Measurements from ENCODE around the gene NPNT. TPM values are rescaled to one million over a fixed set of nuclear protein-coding genes. Genes with fewer than 3 reads are reported as not detected.

The NPNT gene
- total RNA-seq, 1 experiment from 2014 or later = 1.4 TPM

DNA sequence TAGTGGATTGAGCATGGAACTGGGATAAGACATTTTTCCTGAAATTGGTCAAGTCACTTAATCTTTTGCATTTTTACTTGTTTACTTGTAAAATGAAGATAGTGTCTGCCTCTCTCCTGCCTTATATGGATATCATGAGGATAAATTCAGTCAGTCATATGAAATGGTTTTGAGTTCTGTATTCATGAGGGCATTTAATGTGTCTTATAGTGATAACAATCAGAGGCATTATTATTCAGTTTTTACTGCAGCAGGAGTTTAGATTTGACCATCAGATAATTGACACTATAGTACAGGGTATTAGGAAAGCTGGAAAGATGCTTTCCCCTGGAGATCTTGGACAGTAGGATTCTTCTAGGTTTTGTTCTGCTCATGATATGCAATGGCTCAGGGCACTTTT lies 26.0 kb downstream of the NPNT start (continued):
- TF ChIP-seq GRHL2 (CRISPR knock-in tag; IDR thresholded peaks at IDR 0.05; ENCODE audit: insufficient replicate concordance, severe bottlenecking) = no peak

DNA sequence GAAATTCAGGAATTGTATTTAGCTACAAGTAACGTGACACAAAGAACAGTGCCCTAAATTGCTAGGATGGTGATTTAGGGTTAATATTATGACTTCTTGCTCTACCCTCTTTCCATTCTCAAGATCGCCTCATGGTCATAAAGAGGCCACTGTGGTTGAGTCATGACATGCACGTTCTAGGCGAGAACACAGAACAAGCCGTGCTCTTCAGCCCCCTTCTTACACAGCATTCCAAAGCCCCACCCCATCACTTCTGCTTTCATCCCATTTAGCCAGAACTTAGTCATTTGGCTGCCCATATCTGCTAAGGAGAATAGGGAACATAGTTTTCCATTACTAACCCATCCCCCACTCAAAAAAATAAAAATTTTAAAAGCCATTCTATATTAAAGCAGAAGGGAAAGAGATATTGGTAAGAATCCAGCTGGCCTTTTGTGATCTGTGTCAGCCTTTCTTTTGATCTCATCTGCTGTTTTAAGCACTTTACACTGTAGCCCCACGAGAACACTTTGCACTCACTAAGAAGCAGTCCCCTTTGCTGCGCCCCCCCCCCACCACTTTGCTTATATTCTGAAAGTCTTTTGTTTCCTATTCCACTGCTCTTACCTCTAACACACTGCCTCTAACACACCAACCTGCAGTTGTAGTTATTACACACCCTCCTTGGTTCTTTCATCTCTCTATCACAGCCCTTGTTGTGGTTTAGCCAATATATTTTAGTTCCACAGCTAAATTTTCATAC lies 28.4 kb downstream of the NPNT start:
- TF ChIP-seq ZNF396 (CRISPR knock-in tag; IDR thresholded peaks at IDR 0.05; ENCODE audit: borderline replicate concordance) (no peak), ZBTB21 (CRISPR knock-in tag; IDR thresholded peaks at IDR 0.05; ENCODE audit: borderline replicate concordance) (no peak)
- TF ChIP-seq, protein P1, sequence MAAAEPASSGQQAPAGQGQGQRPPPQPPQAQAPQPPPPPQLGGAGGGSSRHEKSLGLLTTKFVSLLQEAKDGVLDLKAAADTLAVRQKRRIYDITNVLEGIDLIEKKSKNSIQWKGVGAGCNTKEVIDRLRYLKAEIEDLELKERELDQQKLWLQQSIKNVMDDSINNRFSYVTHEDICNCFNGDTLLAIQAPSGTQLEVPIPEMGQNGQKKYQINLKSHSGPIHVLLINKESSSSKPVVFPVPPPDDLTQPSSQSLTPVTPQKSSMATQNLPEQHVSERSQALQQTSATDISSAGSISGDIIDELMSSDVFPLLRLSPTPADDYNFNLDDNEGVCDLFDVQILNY (CRISPR knock-in tag; IDR thresholded peaks at IDR 0.05) = no peak
- TF ChIP-seq, protein P2, sequence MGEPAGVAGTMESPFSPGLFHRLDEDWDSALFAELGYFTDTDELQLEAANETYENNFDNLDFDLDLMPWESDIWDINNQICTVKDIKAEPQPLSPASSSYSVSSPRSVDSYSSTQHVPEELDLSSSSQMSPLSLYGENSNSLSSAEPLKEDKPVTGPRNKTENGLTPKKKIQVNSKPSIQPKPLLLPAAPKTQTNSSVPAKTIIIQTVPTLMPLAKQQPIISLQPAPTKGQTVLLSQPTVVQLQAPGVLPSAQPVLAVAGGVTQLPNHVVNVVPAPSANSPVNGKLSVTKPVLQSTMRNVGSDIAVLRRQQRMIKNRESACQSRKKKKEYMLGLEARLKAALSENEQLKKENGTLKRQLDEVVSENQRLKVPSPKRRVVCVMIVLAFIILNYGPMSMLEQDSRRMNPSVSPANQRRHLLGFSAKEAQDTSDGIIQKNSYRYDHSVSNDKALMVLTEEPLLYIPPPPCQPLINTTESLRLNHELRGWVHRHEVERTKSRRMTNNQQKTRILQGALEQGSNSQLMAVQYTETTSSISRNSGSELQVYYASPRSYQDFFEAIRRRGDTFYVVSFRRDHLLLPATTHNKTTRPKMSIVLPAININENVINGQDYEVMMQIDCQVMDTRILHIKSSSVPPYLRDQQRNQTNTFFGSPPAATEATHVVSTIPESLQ (CRISPR knock-in tag; IDR thresholded peaks at IDR 0.05) = no peak
- Mint-ChIP-seq H3K27me3 (ENCODE audit: low read depth) (no peaks in the 10 kb centered on the region; the same call in 1 of the 2 replicates), H3K9me3 (no peaks in the 10 kb centered on the region), H3K4me1 (peaks cover 5% of the 10 kb centered on the region), H3K27ac (no peak overlapping the region), H3K36me3 (no peaks in the 10 kb centered on the region), H3K4me3 (no peak overlapping the region)
- POLR2A ChIA-PET = no interaction called here
- DNase-seq (ENCODE audit: low spot score) = no peak
- CTCF ChIA-PET = no interaction called here
- no peak for ATAC-seq

DNA sequence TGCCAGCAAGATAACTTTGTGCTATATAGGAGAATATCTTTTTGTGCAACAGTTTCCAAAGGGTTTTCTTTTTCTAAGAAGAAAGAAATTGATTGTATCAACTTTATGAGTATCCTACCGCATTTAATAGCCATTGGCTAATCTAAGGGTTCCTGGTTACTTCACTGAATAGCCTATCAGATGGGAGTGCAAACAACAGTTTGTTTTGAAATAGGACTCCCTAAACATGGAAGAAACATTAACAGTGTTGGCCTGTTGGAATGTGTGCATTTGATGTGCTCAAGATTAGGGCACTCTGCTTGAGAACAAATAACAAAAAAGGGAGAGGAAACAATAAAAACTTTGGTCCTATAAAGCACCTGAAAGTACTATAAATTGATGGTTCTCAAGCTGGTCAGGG lies 29.1 kb downstream of the NPNT start:
- no peak overlapping the region for H3K27ac Mint-ChIP-seq

More for the DNA sequence above, 29.1 kb downstream of the NPNT start:
- Mint-ChIP-seq H3K36me3 (no peaks in the 10 kb centered on the region), H3K9me3 (no peaks in the 10 kb centered on the region), H3K4me1 (peaks cover 5% of the 10 kb centered on the region), H3K4me3 (no peak overlapping the region), H3K27me3 (ENCODE audit: low read depth) (no peaks in the 10 kb centered on the region; the same call in 1 of the 2 replicates)
- ATAC-seq (no peak), DNase-seq (ENCODE audit: low spot score) (no peak)
- TF ChIP-seq, protein P3, sequence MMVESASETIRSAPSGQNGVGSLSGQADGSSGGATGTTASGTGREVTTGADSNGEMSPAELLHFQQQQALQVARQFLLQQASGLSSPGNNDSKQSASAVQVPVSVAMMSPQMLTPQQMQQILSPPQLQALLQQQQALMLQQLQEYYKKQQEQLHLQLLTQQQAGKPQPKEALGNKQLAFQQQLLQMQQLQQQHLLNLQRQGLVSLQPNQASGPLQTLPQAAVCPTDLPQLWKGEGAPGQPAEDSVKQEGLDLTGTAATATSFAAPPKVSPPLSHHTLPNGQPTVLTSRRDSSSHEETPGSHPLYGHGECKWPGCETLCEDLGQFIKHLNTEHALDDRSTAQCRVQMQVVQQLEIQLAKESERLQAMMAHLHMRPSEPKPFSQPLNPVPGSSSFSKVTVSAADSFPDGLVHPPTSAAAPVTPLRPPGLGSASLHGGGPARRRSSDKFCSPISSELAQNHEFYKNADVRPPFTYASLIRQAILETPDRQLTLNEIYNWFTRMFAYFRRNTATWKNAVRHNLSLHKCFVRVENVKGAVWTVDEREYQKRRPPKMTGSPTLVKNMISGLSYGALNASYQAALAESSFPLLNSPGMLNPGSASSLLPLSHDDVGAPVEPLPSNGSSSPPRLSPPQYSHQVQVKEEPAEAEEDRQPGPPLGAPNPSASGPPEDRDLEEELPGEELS (CRISPR knock-in tag; IDR thresholded peaks at IDR 0.05) = no peak
- TF ChIP-seq, protein P4, sequence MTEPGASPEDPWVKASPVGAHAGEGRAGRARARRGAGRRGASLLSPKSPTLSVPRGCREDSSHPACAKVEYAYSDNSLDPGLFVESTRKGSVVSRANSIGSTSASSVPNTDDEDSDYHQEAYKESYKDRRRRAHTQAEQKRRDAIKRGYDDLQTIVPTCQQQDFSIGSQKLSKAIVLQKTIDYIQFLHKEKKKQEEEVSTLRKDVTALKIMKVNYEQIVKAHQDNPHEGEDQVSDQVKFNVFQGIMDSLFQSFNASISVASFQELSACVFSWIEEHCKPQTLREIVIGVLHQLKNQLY (CRISPR knock-in tag; IDR thresholded peaks at IDR 0.05) = no peak
- TF ChIP-seq ZNF423 (CRISPR knock-in tag; IDR thresholded peaks at IDR 0.05) (no peak), NR3C1 (CRISPR knock-in tag; conservative IDR thresholded peaks at IDR 0.05; ENCODE audit: low read depth) (no peak), CBFB (CRISPR knock-in tag; IDR thresholded peaks at IDR 0.05; ENCODE audit: low read depth) (no peak), SP1 (CRISPR knock-in tag; conservative IDR thresholded peaks at IDR 0.05) (no peak), NFE2L1 (CRISPR knock-in tag; IDR thresholded peaks at IDR 0.05) (no peak), FOXK1 (CRISPR knock-in tag; IDR thresholded peaks at IDR 0.05) (no peak), ZNF138 (CRISPR knock-in tag; conservative IDR thresholded peaks at IDR 0.05) (no peak), IRF2 (CRISPR knock-in tag; IDR thresholded peaks at IDR 0.05; ENCODE audit: borderline replicate concordance, low read depth) (no peak), NFATC4 (CRISPR knock-in tag; IDR thresholded peaks at IDR 0.05) (no peak), NR1H2 (CRISPR knock-in tag; IDR thresholded peaks at IDR 0.05) (no peak)
- TF ChIP-seq, protein P5, sequence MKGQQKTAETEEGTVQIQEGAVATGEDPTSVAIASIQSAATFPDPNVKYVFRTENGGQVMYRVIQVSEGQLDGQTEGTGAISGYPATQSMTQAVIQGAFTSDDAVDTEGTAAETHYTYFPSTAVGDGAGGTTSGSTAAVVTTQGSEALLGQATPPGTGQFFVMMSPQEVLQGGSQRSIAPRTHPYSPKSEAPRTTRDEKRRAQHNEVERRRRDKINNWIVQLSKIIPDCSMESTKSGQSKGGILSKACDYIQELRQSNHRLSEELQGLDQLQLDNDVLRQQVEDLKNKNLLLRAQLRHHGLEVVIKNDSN (CRISPR knock-in tag; IDR thresholded peaks at IDR 0.05) = no peak
- TF ChIP-seq, protein P6, sequence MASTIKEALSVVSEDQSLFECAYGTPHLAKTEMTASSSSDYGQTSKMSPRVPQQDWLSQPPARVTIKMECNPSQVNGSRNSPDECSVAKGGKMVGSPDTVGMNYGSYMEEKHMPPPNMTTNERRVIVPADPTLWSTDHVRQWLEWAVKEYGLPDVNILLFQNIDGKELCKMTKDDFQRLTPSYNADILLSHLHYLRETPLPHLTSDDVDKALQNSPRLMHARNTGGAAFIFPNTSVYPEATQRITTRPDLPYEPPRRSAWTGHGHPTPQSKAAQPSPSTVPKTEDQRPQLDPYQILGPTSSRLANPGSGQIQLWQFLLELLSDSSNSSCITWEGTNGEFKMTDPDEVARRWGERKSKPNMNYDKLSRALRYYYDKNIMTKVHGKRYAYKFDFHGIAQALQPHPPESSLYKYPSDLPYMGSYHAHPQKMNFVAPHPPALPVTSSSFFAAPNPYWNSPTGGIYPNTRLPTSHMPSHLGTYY (CRISPR knock-in tag; IDR thresholded peaks at IDR 0.05) = no peak
- POLR2A ChIA-PET = no interaction called here
- CTCF ChIA-PET = no interaction called here
